HCT116 (cell line): Measurements from ENCODE around the gene SARS1. TPM values are rescaled to one million over a fixed set of nuclear protein-coding genes. Genes with fewer than 3 reads are reported as not detected.

Source experiments
- ATAC-seq: fragments of 200-7000 bp; cut with Tn5 transposase; 2 replicates; pipeline ENCODE4 v1.9.1; 2020; ENCODE audit warnings: mild to moderate bottlenecking, moderate library complexity
- BruUV-seq: library from RNA; stranded (reverse); fragments of 400-500 nt; replicated peaks from 2 replicates; lab custom pipeline; 2021; lab: Mats Ljungman, UMichigan
- CTCF ChIA-PET: fragments of 300-600 bp; sonication (Branson Sonifier 250); formaldehyde crosslinking; loops from one replicate; lab custom pipeline; 2021; ENCODE audit warnings: antibody characterized with exemption; lab: Charles Lee
- POLR2A ChIA-PET: fragments of 300-600, 350-600 bp; sonication (Branson Sonifier 250); formaldehyde crosslinking; loops from one replicate; lab custom pipeline; 2021; ENCODE audit warnings: antibody characterized with exemption; lab: Charles Lee
- RAD21 ChIA-PET, 2 experiments: fragments of 300-600 bp; sonication (Branson Sonifier 250); formaldehyde crosslinking; loops; one replicate each; lab custom pipeline; 2023; ENCODE audit warnings: low total read pairs in 2 of 2; ENCODE audit not compliant: uncharacterized antibody in 2 of 2, unreplicated experiment in 2 of 2, low non-redundant PET in 1 of 2; lab: Charles Lee
- DNase-seq: peaks from one replicate; pipeline ENCODE4 v3.0.0-alpha.2; 2010; ENCODE audit warnings: low read depth, low spot score
- H2AFZ ChIP-seq: fragments of 200-600 bp; shearing (Covaris generic), sonication (generic); 2 replicates; pipeline ENCODE4 v1.6.1; 2017; ENCODE audit warnings: low read depth, mixed run types, mixed read lengths, antibody characterized with exemption, low read length; ENCODE audit not compliant: poor library complexity, severe bottlenecking
- H3K27ac ChIP-seq: 2 replicates; pipeline ENCODE4 v1.5.1; 2012; ENCODE audit warnings: low read depth, low read length
- H3K27me3 ChIP-seq: fragments of 200-600 bp; sonication (generic); 2 replicates; pipeline ENCODE4 v1.6.1; 2016; ENCODE audit warnings: mixed run types, low read length, mixed read lengths; ENCODE audit not compliant: insufficient read depth
- H3K36me3 ChIP-seq, 2 experiments: fragments of 200-500 bp in 1 of 2; fragments of 200-600 bp in 1 of 2; sonication (Bioruptor generic) in 1 of 2; sonication (generic) in 1 of 2; 2 replicates each; pipeline versions ENCODE4 v1.5.1 to v1.6.1; 2014 to 2016; ENCODE audit warnings: low read length in 2 of 2, inconsistent platforms in 1 of 2, mixed read lengths in 1 of 2, mixed run types in 1 of 2; ENCODE audit not compliant: insufficient read depth in 2 of 2, control insufficient read depth in 1 of 2
- H3K4me1 ChIP-seq, 2 experiments: fragments of 200-600 bp in 1 of 2; sonication (generic) in 1 of 2; 2 replicates each; pipeline versions ENCODE4 v1.5.1 to v1.6.1; 2012 to 2017; ENCODE audit warnings: low read length in 2 of 2, inconsistent platforms in 1 of 2, mild to moderate bottlenecking in 1 of 2, mixed read lengths in 1 of 2, mixed run types in 1 of 2, moderate library complexity in 1 of 2; ENCODE audit not compliant: insufficient read depth in 2 of 2, control insufficient read depth in 1 of 2
- H3K4me2 ChIP-seq: fragments of 200-600 bp; sonication (generic); 2 replicates; pipeline ENCODE4 v1.6.1; 2017; ENCODE audit warnings: mixed run types, low read length, mixed read lengths
- H3K4me3 ChIP-seq, 2 experiments: fragments of 200-600 bp in 1 of 2; sonication (generic) in 1 of 2; replicated peaks in 1 of 2; 2 replicates each; pipeline ENCODE4 v1.5.1; 2011 to 2016; ENCODE audit warnings: low read length in 2 of 2, control low read depth in 1 of 2, low read depth in 1 of 2, mild to moderate bottlenecking in 1 of 2, mixed read lengths in 1 of 2, mixed run types in 1 of 2
- H3K79me2 ChIP-seq: fragments of 200-600 bp; sonication (generic); 2 replicates; pipeline ENCODE4 v1.6.1; 2017; ENCODE audit warnings: mild to moderate bottlenecking, mixed run types, low read length, moderate library complexity, mixed read lengths; ENCODE audit not compliant: insufficient read depth
- H3K9ac ChIP-seq: fragments of 200-600 bp; sonication (generic); 2 replicates; pipeline ENCODE4 v1.6.1; 2016; ENCODE audit warnings: low read length, mixed read lengths
- H3K9me2 ChIP-seq: fragments of 200-600 bp; sonication (generic), shearing (Covaris generic); 2 replicates; pipeline ENCODE4 v1.6.1; 2017; ENCODE audit warnings: mixed run types, mild to moderate bottlenecking, moderate library complexity; ENCODE audit not compliant: insufficient read depth
- H3K9me3 ChIP-seq, 2 experiments: fragments of 200-500 bp in 1 of 2; fragments of 200-600 bp in 1 of 2; sonication (Bioruptor generic) in 1 of 2; sonication (generic) in 1 of 2; 2 replicates each; pipeline ENCODE4 v1.6.1; 2014 to 2017; ENCODE audit warnings: low read length in 2 of 2, mixed read lengths in 2 of 2, inconsistent platforms in 1 of 2, low read depth in 1 of 2, mild to moderate bottlenecking in 1 of 2, mixed run types in 1 of 2, moderate library complexity in 1 of 2; ENCODE audit not compliant: control insufficient read depth in 1 of 2, insufficient read depth in 1 of 2
- H4K20me1 ChIP-seq: fragments of 200-600 bp; sonication (generic), shearing (Covaris generic); 2 replicates; pipeline ENCODE4 v1.6.1; 2017; ENCODE audit warnings: mixed run types, mild to moderate bottlenecking, moderate library complexity; ENCODE audit not compliant: insufficient read depth
- CBX3 ChIP-seq: IDR thresholded peaks from 2 replicates; pipeline ENCODE4 v1.6.1; 2012; ENCODE audit warnings: low read depth
- CEBPB ChIP-seq: IDR thresholded peaks from 2 replicates; pipeline ENCODE4 v1.6.1; 2012; ENCODE audit warnings: low read depth
- EGR1 ChIP-seq: IDR thresholded peaks from 2 replicates; pipeline ENCODE4 v1.6.1; 2012; ENCODE audit warnings: low read depth
- EZH2 ChIP-seq: fragments of 200-600 bp; sonication (generic); IDR thresholded peaks from 2 replicates; pipeline ENCODE4 v1.6.1; 2017; ENCODE audit warnings: antibody characterized with exemption, mixed run types
- FOSL1 ChIP-seq: IDR thresholded peaks from 2 replicates; pipeline ENCODE4 v1.6.1; 2012; ENCODE audit warnings: low read depth
- POLR2A ChIP-seq: IDR thresholded peaks from 2 replicates; pipeline ENCODE4 v1.7.0; 2011; ENCODE audit warnings: borderline replicate concordance; ENCODE audit not compliant: insufficient read depth, insufficient read length; ENCODE audit errors: extremely low read depth
- POLR2AphosphoS5 ChIP-seq: IDR thresholded peaks from 2 replicates; pipeline ENCODE4 v1.6.1; 2011; ENCODE audit warnings: mild to moderate bottlenecking, low read depth, low read length, moderate library complexity
- RAD21 ChIP-seq: IDR thresholded peaks from 2 replicates; pipeline ENCODE4 v1.6.1; 2012; ENCODE audit warnings: low read depth, mild to moderate bottlenecking
- YY1 ChIP-seq: IDR thresholded peaks from 2 replicates; pipeline ENCODE4 v1.6.1; 2011; ENCODE audit warnings: low read length, low read depth, moderate library complexity, mild to moderate bottlenecking; ENCODE audit not compliant: insufficient replicate concordance; ENCODE audit errors: extremely low read depth
- ZFX ChIP-seq: fragments of 450-650 bp; IDR thresholded peaks from 2 replicates; pipeline ENCODE4 v1.6.1; 2017
- ZNF274 ChIP-seq: fragments of 200-500 bp; sonication (Bioruptor generic); IDR thresholded peaks from 2 replicates; pipeline ENCODE4 v1.6.1; 2014; ENCODE audit warnings: mild to moderate bottlenecking, low read depth, low read length, inconsistent platforms
- intact Hi-C: fragments of 100-400 bp; cut with micrococcal nuclease; formaldehyde crosslinking; loops from 2 replicates; pipeline ENCODE4 v1.10.0; 2022
- total RNA-seq: library from RNA; stranded (reverse); gene quantifications from one replicate; pipeline ENCODE4 v1.2.1, GENCODE V29; 2021; ENCODE audit not compliant: unreplicated experiment
- TF ChIP-seq, protein P1 (sequence below): IDR thresholded peaks from 2 replicates; pipeline ENCODE4 v1.6.1; 2012
- TF ChIP-seq, protein P2 (sequence below): IDR thresholded peaks from 2 replicates; pipeline ENCODE4 v1.6.1; 2012

Gene SARS1
- total RNA-seq, 1 experiment from 2014 or later = 206 TPM

DNA sequence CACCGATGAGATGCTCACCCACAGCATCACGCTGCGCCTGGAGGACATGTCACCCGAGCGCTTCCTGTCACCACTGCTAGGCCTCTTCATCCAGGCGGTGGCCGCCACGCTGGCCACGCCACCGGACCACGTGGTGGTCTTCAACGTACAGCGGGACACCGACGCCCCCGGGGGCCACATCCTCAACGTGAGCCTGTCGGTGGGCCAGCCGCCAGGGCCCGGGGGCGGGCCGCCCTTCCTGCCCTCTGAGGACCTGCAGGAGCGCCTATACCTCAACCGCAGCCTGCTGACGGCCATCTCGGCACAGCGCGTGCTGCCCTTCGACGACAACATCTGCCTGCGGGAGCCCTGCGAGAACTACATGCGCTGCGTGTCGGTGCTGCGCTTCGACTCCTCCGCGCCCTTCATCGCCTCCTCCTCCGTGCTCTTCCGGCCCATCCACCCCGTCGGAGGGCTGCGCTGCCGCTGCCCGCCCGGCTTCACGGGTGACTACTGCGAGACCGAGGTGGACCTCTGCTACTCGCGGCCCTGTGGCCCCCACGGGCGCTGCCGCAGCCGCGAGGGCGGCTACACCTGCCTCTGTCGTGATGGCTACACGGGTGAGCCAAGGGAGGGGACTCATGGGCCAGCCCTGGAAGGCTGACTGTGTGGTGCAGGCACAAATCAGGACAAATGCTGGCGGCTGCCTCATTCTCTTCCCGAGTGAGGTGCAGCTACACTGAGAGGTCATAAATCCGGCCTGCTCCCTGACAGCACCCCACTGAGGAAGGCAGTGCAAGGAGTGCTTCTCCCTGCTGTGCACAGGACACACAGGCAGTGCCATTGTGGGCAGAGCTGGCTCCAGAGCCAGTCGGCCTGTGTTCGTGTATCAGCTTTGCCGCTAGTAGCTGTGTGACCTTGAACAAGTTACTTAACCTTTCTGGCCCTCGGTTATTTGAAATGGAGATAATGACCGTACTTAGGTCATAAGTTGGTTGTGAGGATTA lies 45.1 kb downstream of the SARS1 start:
- no TSS peak for BruUV-seq
- Histone ChIP-seq H2AFZ (no peak overlapping the region), H4K20me1 (no peaks in the 10 kb centered on the region), H3K27ac (no peak overlapping the region), H3K79me2 (no peaks in the 10 kb centered on the region), H3K9me2 (no peaks in the 10 kb centered on the region), H3K27me3 (no peaks in the 10 kb centered on the region), H3K4me2 (no peak overlapping the region), H3K9me3 (no peaks in the 10 kb centered on the region), H3K9ac (no peak overlapping the region), H3K36me3 (no peaks in the 10 kb centered on the region), H3K4me1 (peaks cover 3 to 16% of the 10 kb centered on the region in 2 experiments; a peak in 3 of 4 replicates), H3K4me3 (no peak overlapping the region)
- no peak for ATAC-seq
- TF ChIP-seq CEBPB (no peak), POLR2A (no peak)
- TF ChIP-seq, protein P1, sequence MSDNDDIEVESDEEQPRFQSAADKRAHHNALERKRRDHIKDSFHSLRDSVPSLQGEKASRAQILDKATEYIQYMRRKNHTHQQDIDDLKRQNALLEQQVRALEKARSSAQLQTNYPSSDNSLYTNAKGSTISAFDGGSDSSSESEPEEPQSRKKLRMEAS = no peak
- intact Hi-C loops = no loop called here
- RAD21 ChIA-PET = no interaction called here
- CTCF ChIA-PET = interaction anchor here (1.5 kb wide), 1 partner anchor 141 kb away, joined by 4 read pairs; no protein-coding TSS in a partner anchor
- POLR2A ChIA-PET = no interaction called here
- DNase-seq = no peak

DNA sequence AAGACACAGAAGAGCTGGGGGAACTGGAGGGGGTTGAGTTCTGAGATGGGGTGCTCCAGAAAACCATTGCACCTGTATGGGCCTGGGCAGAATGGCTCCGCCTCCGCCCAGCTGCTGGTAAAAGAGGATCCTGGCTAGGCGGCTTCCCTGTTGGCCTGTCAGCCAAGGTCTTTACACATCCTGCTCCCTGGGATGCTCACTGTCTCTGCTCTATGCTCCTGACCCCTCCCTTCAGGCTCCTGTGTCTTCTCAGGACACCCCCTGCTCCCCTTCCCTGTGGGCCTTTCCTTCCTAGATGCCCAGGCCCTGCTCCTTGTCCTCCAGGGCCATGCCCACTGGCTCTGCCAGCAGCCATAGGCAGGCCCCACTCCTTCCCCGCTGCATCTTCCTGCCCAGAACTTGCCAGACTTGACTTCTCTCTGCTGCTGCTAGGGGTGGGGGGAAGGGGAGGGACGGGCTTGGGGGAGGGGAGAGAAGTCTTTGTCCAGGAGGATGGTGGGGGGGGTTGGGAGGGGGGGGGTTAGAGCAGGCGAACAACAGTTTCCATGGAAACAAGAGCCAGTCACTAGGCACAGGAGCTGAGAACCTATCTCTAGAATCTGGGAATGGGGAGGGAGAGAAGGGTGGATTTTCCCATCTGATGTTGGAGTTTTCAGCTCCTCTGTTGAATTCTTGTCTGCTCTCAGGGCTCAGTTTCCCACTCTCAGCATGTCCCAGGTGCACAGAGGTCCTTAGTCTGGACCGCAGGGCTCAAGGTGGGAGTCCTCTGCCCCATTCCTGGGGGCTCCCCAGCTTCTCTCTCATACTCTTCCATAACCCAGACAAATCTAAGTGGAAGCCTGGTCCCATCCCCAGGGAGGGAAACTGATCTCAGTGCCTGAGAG lies 46.2 kb downstream of the SARS1 start:
- RAD21 ChIA-PET = no interaction called here
- Histone ChIP-seq H3K9ac (no peak overlapping the region), H2AFZ (no peak overlapping the region), H3K9me3 (no peaks in the 10 kb centered on the region), H3K27ac (no peak overlapping the region), H3K79me2 (no peaks in the 10 kb centered on the region), H3K9me2 (no peaks in the 10 kb centered on the region), H3K27me3 (no peaks in the 10 kb centered on the region), H4K20me1 (no peaks in the 10 kb centered on the region), H3K4me1 (peaks cover 0 to 9% of the 10 kb centered on the region in 2 experiments; a peak in 2 of 4 replicates), H3K36me3 (peaks cover 0 to 2% of the 10 kb centered on the region in 2 experiments; a peak in 1 of 4 replicates), H3K4me3 (no peak overlapping the region), H3K4me2 (no peak overlapping the region)
- BruUV-seq = no TSS peak
- intact Hi-C loops = no loop called here
- CTCF ChIA-PET = interaction anchor here (0.8 to 1.5 kb wide), 2 partner anchors 140 to 273 kb away, joined by 4 to 5 read pairs; no protein-coding TSS in a partner anchor
- ATAC-seq (no peak), DNase-seq (no peak)
- POLR2A ChIA-PET = no interaction called here
- TF ChIP-seq EZH2 (no peak), EGR1 (no peak), YY1 (no peak), FOSL1 (no peak), POLR2A (no peak), ZNF274 (no peak), CBX3 (no peak), ZFX (no peak), CEBPB (no peak), POLR2AphosphoS5 (no peak), RAD21 (no peak)
- TF ChIP-seq, protein P2, sequence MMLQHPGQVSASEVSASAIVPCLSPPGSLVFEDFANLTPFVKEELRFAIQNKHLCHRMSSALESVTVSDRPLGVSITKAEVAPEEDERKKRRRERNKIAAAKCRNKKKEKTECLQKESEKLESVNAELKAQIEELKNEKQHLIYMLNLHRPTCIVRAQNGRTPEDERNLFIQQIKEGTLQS = no peak
